Astrocyte (in vitro differentiated cells and primary cell): Measurements from ENCODE around the gene ZNF689.

ENCODE experiments used
- CTCF ChIP-seq: IDR thresholded peaks from 2 replicates; pipeline ENCODE4 v1.5.1; 2011; ENCODE audit warnings: low read depth, mild to moderate bottlenecking, inconsistent platforms, low read length, moderate library complexity; ENCODE audit not compliant: insufficient read depth
- EZH2 ChIP-seq: IDR thresholded peaks from 2 replicates; pipeline ENCODE4 v1.6.1; 2012; ENCODE audit warnings: mild to moderate bottlenecking, low read length, inconsistent platforms; ENCODE audit not compliant: insufficient read depth

GRCh38 chr16:30647274-30647571 is 37.0 kb upstream of the ZNF689 start:
- TF ChIP-seq CTCF (no peak), EZH2 (no peak)
